SH-SY5Y (cell line): ENCODE measurements around the gene PBX1.

Experiments used
- GATA2 ChIP-seq: IDR thresholded peaks from 2 replicates; pipeline ENCODE4 v1.6.1; 2011; ENCODE audit warnings: mild to moderate bottlenecking, low read depth, low read length
- GATA3 ChIP-seq: IDR thresholded peaks from 2 replicates; pipeline ENCODE4 v1.6.1; 2011; ENCODE audit warnings: low read depth, mild to moderate bottlenecking, low read length, moderate library complexity

Gene PBX1

DNA sequence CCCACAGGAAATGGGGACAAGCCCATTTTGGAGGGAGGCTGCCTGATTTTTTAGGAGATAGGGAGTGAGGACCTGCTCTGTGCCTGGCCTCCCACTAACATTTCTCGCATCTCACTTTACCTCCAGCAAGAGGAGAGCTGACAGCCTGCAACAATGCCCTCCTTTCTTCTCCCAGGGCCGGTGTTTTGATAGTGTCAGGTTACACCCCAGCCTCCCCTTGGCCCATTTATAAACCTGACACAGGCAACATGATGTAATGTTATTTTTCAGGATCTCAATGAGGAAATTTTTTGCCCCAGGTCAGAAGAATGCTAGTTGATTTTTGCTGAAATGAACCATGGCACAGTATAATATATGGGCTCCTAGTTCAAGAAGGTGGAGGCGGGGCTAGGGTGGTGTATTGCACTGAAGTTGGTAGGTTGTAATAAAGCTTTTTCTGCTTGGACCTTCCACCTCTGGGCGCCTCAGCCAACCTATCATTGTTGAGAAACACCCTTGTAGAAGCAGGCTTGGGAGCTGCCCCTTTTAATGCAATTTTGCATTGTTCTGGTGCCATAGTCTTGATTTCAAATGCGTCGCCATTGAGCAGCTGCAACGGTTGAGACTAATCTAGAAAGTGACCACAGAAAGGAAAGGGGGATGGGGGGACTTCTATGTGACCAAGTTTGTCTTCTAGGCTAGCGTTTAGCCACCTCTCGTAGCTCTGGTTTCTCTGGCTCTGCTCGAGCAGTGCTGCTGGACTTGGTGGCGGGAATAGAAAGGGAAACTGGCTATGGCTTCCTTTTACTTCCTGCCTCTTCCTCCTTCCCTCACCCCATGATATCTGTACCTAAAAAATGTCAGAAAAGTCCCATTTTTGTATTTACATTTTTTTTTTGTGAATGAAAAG, 53.0 kb downstream of the PBX1 start:
- TF ChIP-seq GATA2 (no peak), GATA3 (no peak)

DNA sequence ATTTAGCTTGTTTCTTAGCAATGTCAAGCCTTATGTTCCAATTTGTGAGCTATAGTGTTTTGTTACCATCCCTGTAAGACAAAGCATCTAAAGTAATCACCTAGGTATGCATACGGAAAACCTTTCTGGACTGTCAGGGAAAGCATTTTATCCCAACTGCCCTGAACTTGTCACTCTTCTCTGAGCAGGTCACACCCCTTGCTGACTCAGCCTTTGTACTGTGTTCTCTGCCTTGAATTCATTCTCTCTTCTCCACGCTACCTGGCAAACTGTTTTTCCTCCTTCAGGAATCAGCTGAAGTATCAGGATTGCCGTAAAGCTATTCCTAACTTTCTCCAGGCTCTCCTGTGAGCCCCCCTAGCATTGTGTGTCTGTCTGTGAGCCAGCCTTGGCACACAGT, 54.2 kb downstream of the PBX1 start:
- TF ChIP-seq GATA2 (no peak), GATA3 (no peak)

DNA sequence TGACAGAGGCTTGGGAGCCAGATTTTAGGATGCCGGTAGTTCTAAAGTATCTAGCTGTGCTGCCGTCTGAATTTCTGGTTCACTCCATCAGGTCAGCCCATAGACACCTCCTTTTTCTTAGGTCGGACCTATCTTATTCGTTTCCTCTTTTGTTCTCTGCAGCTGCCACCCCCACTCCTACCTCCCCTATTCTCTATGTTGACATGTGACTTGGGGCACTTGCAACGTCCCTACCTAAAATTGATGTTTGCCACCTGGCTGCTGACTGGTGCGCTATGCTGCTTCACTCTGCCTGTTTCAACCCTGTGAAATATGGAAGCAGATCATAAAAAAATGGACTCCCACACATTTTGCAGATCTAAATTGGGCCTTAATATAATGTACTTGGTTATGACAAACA, 55.3 kb downstream of the PBX1 start:
- TF ChIP-seq GATA2 (no peak), GATA3 (no peak)

DNA sequence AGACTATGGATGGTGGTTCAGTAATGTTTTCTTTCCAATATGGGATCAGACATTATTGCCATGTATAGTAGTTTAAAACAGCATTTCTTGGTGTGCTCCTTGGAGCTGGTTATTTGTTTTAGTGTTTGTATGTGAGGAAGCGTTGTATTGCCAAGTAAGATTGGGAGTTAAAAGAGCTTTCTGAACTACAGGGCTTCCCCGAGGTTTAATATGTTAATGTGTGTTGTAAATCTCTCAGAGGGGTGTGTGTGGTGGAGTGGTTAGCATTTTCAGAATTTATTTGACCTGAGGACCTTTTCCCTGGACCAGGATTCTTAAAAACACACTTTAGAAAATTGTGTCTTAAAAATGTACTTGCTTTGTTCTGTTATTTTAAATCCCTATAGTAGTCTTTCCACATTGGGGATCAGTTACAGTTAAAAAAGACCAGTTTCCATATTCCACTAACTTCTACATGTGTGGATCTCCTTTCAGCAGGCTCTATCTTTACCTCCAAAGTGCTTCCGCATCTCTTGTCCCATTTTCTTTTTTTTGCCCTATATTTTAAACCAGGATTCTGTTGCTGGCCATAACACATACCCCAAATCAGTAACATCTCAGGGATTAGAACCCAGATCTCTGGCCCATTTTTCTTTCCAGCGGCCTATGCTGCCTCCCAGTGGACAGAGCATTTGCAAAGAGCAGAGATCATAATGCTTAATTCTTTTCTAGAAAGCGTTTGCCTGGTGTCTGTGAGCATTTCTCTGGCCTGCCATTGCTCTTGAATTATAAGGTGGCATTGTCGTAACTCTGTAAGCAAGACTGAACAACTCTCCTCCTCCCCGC, 58.6 kb downstream of the PBX1 start:
- no peak for TF ChIP-seq GATA2
- no peak for TF ChIP-seq GATA3

DNA sequence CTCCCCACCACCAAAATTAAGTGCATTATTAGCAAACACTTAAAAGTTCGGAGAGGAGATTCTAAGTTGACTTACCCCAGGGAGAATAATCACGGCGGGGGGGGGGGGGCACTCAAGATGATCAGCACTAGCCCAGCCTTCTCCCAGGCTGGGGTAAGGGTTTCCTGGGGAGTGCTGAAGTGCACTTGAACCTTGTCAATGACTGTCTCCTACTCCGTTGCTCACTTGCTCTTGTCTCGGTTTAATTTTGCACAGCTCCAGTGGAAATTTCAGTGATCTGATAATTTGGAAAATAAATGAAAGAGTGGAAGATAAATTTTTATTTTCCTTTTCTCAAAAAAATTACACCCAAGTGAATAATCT, 59.2 kb downstream of the PBX1 start:
- TF ChIP-seq GATA2 (no peak), GATA3 (no peak)

DNA sequence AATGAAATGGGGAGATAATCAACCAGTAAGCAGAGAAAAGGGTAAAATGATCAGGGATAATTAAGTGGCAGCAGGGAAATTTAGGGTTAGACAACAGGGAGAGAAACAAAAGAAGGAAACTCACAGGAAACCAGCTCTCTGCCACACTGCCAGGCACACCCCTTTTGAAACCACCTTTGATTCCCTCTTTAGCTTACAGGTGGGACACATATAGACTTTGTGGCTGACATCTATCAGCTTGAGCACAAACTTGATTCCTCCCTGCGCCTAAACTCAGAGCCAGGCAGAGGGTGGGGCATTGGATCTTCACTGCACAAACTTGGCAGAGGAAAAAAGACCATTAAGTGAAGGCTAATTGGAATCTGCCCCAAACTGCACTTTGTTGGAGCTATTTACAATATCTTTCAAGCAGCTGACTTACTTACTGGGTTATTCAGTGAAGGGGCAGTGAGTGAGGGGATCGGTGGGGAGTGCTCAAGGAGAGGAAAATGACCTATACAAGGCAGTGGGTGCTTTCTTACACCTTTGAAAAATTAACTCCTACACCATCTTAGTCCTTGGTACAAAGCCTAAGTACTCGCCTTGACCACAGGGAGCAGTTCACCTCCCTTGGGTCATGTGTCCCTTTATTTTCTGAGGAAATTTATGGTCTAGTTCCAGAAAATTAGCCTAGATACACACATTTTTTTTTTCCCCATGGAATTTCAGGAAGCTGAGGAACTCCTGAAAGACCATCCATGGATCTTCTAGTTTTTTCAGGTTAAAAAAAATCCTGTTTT, 60.2 kb downstream of the PBX1 start:
- TF ChIP-seq GATA3 (no peak), GATA2 (no peak)

DNA sequence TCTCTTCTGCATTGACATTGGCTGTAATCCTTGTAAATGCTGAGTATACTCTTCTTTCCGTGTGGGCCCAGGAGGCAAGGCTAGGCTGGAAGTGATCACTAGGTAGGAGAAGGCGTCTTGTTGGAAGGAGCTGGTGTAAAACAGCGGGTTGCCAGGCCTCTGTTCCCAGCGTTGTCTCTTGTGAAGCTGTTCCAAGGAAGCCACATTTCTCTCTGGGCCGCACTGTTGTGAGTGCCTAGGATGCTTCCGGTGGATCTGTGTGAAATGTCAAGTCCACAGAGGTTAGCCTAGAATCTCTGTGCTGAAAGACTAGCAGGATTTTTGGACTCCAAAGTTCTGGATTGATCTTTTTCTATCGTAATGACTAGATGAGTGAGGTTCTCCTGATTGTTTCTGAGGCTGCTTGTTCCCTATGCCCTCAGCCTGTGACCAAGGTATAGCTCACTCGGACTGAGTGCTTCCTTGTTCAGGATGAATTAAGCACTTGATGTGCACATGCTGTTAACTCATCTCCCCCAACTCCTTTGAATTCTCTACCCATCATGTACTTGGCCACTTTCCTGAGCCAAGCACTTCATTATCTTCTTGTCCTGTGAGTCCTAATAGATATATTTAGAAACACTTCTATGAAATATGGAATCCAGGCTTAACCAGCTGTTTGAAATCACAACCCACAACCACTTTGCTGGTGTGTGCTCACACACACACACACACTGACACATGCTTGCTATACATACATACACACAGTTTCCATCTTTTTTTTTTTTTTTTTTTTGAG, 63.3 kb downstream of the PBX1 start:
- TF ChIP-seq GATA2 (no peak), GATA3 (no peak)

DNA sequence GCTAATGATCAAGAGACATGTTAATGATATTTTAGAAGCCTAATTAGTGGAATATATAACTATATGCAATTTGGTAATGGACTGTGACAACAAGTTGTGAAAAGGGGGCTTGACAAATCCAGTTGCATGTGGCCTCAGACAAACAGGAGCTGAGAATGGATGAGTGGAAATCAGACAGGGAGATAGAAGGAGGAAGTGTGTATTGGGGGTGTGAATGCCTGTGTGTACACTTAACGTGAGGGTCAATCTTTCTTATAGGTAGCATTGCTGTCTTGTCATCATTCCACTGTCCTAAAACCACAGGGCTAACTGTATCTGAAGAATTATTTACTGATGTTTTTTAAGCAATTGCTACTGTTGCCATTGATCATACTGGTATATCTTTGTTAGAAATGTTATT, 64.8 kb downstream of the PBX1 start:
- no peak for TF ChIP-seq GATA2

DNA sequence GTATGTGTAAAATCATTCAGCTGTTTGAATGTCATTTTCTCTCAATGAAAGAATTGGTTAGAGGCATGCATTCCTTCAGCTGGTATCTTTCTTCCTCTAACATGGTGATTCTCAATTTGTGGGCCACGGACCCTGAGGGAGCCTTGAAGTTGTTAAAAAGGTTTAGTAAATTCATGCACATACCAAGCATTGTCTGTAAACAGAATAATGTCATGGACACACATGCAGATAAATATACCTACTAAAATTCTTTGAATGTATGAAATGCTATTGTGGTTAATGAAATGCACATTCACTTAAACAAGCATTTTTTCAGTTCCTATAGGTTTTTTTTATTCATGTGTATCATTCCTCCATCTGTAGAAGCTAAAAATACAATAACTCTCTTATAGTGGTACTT, 65.4 kb downstream of the PBX1 start:
- no peak for TF ChIP-seq GATA2
- no peak for TF ChIP-seq GATA3

DNA sequence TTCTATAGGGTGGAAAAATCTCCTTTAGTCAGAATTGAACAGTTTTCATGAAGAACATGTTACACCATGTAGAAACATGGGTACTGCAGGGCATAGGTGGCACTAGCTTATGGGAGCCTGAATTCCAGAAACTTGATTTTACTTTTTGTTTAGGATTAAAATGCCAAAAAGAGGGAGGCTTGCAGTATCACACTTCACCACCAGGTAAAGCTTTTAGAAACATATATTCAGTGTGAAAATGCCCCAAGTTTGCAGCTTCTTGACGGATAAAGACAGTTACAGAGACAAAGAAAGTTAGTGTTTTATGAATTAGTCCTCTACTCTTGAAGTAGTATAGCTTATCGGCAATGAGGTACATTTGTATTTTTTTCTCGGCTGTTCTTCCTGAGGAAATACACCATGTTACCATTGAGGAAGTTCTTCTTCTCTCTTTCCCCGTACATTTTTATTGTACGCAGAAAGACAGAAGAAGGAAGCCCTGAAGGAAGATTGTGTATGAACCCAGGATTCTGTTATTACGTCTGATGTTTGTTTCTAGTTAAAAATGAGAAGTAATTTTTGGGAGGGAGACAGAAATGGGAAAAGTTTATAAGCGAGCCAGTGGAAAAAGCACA, 66.1 kb downstream of the PBX1 start:
- TF ChIP-seq GATA2 (no peak), GATA3 (no peak)

DNA sequence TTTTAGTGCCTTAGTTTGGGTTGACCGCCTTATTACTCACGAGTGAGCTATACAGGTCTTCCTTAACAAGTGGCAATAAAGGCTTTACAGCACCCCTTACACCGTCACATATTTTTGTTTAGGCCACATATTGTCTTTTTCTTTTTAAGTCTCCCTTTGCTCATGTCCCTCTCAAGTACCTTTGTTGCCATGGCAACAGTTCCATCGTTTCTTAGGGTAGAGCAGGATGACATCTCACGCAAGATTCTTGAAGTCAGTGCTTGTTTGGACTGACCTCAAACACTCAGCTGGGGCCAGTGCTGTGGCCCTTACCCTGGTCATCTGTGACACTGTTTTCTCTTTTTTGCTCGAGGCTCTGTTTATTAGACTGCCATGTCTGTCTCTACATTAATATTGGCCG, 69.8 kb downstream of the PBX1 start:
- TF ChIP-seq GATA2 (no peak), GATA3 (no peak)

DNA sequence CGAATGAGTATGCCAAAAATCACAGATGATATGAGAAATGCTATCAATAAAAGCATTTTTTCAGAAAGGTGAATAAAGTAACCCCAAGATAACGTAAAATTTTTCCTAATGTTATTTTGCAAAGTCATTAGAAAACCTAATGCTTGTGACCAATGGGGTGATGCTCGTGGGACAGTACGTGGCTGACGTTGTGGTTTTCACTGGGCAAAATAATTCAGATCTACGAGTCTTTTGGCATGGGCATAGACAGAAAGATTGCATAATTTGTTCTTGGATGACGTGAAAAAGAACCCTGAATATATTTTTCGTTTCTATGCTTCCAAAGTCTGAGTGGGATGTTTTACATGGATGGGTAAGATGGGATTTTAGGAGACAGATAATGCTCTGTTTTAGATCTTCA, 71.0 kb downstream of the PBX1 start:
- TF ChIP-seq GATA2 (no peak), GATA3 (no peak)
